ENCODE measurements around the gene USF3. TPM values are rescaled to one million over a fixed set of nuclear protein-coding genes. Genes with fewer than 3 reads are reported as not detected.
A peak's percentile ranks its signal among the peaks of the same experiment; 100 is the strongest.

The USF3 gene
- total RNA-seq, 1 donor from 2014 or later: 15.3 TPM

DNA sequence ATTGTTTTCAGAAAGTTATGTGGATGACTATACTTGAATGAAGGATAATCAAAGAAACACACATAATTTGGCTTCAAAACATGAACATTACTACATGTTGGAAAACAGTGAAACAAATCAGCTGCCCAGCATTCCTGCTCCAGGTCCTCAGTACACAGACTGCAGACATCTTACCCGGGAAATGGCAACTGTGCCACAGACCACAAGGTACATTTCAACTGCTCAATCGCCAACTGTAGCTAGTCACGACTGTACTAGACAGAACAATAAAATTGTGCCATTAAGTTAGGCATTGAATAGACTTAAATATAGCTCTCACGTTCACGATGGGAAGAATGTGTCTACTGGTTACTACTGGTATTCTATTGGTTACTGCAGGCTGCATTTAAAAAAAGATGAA is 44.6 kb upstream of the USF3 start:
- DNase-seq (ENCODE audit: low spot score): no peak
- Histone ChIP-seq H3K9ac (no peak overlapping the region), H3K4me2 (no peak overlapping the region), H4K20me1 (ENCODE audit: low read depth) (peaks cover 87% of the 10 kb centered on the region), H3K9me3 (ENCODE audit: low read depth) (no peaks in the 10 kb centered on the region), H3K36me3 (no peaks in the 10 kb centered on the region), H3K27ac (no peak overlapping the region), H3F3A (ENCODE audit: low read depth) (peaks cover 9% of the 10 kb centered on the region), H3K79me2 (ENCODE audit: low read depth) (peaks cover 99% of the 10 kb centered on the region), H3K4me1 (peaks cover 16% of the 10 kb centered on the region), H2AFZ (replicated peaks) (no peak overlapping the region), H3K4me3 (no peak overlapping the region), H3K27me3 (no peaks in the 10 kb centered on the region)
- no peak for TF ChIP-seq EZH2 (IDR thresholded peaks at IDR 0.05)
- TF ChIP-seq, protein P1, sequence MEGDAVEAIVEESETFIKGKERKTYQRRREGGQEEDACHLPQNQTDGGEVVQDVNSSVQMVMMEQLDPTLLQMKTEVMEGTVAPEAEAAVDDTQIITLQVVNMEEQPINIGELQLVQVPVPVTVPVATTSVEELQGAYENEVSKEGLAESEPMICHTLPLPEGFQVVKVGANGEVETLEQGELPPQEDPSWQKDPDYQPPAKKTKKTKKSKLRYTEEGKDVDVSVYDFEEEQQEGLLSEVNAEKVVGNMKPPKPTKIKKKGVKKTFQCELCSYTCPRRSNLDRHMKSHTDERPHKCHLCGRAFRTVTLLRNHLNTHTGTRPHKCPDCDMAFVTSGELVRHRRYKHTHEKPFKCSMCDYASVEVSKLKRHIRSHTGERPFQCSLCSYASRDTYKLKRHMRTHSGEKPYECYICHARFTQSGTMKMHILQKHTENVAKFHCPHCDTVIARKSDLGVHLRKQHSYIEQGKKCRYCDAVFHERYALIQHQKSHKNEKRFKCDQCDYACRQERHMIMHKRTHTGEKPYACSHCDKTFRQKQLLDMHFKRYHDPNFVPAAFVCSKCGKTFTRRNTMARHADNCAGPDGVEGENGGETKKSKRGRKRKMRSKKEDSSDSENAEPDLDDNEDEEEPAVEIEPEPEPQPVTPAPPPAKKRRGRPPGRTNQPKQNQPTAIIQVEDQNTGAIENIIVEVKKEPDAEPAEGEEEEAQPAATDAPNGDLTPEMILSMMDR (IDR thresholded peaks at IDR 0.05): no peak
- TF ChIP-seq EZH2phosphoT487 (IDR thresholded peaks at IDR 0.05): no peak
- Mint-ChIP-seq H3K27me3 (ENCODE audit: insufficient read depth, low read depth) (no peaks in the 10 kb centered on the region), H3K9me3 (no peaks in the 10 kb centered on the region), H3K27ac (no peak overlapping the region), H3K4me3 (no peak overlapping the region), H3K36me3 (no peaks in the 10 kb centered on the region), H3K4me1 (peaks cover 31% of the 10 kb centered on the region)

DNA sequence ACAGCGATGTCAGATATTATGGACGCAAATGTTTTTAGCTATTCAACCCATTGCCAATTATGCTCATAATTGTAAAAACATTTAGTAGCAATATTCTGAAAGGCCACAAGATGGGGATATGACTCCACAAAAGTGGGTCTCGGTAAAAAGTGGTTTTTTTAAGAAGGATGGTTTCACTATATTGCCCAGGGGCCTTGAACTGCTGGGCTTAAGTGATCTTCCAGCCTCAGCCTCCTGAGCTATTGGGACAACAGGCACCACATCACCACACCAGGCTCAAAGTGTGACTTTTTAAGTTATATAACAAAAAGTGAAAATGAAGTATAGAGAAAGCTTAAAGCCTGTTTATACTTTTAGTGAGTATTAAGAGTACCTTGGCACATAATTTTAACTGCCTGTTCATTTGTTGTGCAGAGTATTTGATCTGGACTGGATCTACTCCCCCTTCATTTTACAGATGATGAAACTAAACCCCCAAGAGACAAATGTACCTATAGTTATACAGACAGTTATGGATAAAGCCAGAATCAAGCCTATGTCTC is 40.2 kb upstream of the USF3 start:
- Histone ChIP-seq H4K20me1 (ENCODE audit: low read depth) (peaks cover 85% of the 10 kb centered on the region), H3K4me1 (no peaks in the 10 kb centered on the region), H3K9ac (no peak overlapping the region), H3K79me2 (ENCODE audit: low read depth) (peaks cover 100% of the 10 kb centered on the region), H3K27me3 (no peaks in the 10 kb centered on the region), H3K27ac (no peak overlapping the region), H3K9me3 (ENCODE audit: low read depth) (no peaks in the 10 kb centered on the region), H3K4me3 (no peak overlapping the region), H2AFZ (replicated peaks) (no peak overlapping the region), H3F3A (ENCODE audit: low read depth) (peaks cover 10% of the 10 kb centered on the region), H3K4me2 (no peak overlapping the region), H3K36me3 (no peaks in the 10 kb centered on the region)
- no peaks in the 10 kb centered on the region for H3K9me3 Mint-ChIP-seq
- TF ChIP-seq EZH2 (IDR thresholded peaks at IDR 0.05): no peak
- TF ChIP-seq EZH2phosphoT487 (IDR thresholded peaks at IDR 0.05): no peak
- TF ChIP-seq, protein P1 (IDR thresholded peaks at IDR 0.05): peak; percentile 60
- H3K27me3 Mint-ChIP-seq (ENCODE audit: insufficient read depth, low read depth): no peaks in the 10 kb centered on the region
- peak; percentile 45 for DNase-seq (ENCODE audit: low spot score)
- H3K36me3 Mint-ChIP-seq: peaks cover 7% of the 10 kb centered on the region
- no peak overlapping the region for H3K4me3 Mint-ChIP-seq
- H3K27ac Mint-ChIP-seq: no peak overlapping the region
- peaks cover 9% of the 10 kb centered on the region for H3K4me1 Mint-ChIP-seq

DNA sequence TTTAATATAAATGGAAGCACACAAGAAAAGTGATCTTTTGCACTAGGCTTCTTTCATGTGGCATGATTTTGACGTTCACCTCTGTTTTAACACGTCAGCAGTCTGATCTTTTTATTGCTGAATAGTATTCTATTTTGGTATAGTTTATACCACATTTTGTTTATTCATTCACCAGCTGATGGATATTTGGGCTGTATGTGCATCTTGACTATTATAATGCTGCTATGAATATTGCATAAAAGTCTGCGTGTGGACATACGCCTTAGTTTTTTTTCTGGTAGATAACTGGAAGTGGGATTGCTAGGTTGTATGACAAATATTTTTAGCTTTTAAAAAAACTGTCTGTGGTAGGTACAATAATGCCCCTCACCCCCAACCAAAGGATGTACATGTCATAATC is 35.3 kb upstream of the USF3 start:
- H3K27me3 Mint-ChIP-seq (ENCODE audit: insufficient read depth, low read depth): no peaks in the 10 kb centered on the region
- H3K4me2 ChIP-seq: no peak overlapping the region
- peaks cover 100% of the 10 kb centered on the region for H3K79me2 ChIP-seq (ENCODE audit: low read depth)
- peaks cover 2% of the 10 kb centered on the region for H3K4me1 Mint-ChIP-seq
- no peak overlapping the region for H3K4me3 Mint-ChIP-seq
- H3K27me3 ChIP-seq: no peaks in the 10 kb centered on the region
- no peak for TF ChIP-seq EZH2phosphoT487 (IDR thresholded peaks at IDR 0.05)
- TF ChIP-seq, protein P1 (IDR thresholded peaks at IDR 0.05): no peak
- no peak for TF ChIP-seq EZH2 (IDR thresholded peaks at IDR 0.05)
- no peak overlapping the region for H2AFZ ChIP-seq (replicated peaks)
- no peaks in the 10 kb centered on the region for H3K4me1 ChIP-seq
- H3K27ac ChIP-seq: no peak overlapping the region
- H3K36me3 ChIP-seq: no peaks in the 10 kb centered on the region
- peaks cover 47% of the 10 kb centered on the region for H4K20me1 ChIP-seq (ENCODE audit: low read depth)
- no peaks in the 10 kb centered on the region for H3K9me3 ChIP-seq (ENCODE audit: low read depth)
- H3K36me3 Mint-ChIP-seq: peaks cover 11% of the 10 kb centered on the region
- H3K27ac Mint-ChIP-seq: no peak overlapping the region
- H3K4me3 ChIP-seq: no peak overlapping the region
- H3F3A ChIP-seq (ENCODE audit: low read depth): peaks cover 6% of the 10 kb centered on the region
- no peaks in the 10 kb centered on the region for H3K9me3 Mint-ChIP-seq
- H3K9ac ChIP-seq: no peak overlapping the region
- DNase-seq (ENCODE audit: low spot score): no peak
